Fibroblast of pulmonary artery (primary cell): ENCODE data around the gene TTC7B.

ENCODE experiments used
- DNase-seq: peaks from one replicate; pipeline ENCODE4 v3.0.0-alpha.2; 2010; ENCODE audit warnings: low read depth
- H3K4me3 ChIP-seq: replicated peaks from 2 replicates; pipeline ENCODE4 v1.5.1; 2011; ENCODE audit warnings: low read depth, mild to moderate bottlenecking, control low read depth, low read length, moderate library complexity
- CTCF ChIP-seq: IDR thresholded peaks from 2 replicates; pipeline ENCODE4 v1.5.1; 2011; ENCODE audit warnings: mild to moderate bottlenecking, control low read depth, low read length, inconsistent platforms; ENCODE audit errors: missing control alignments

TTC7B gene

DNA sequence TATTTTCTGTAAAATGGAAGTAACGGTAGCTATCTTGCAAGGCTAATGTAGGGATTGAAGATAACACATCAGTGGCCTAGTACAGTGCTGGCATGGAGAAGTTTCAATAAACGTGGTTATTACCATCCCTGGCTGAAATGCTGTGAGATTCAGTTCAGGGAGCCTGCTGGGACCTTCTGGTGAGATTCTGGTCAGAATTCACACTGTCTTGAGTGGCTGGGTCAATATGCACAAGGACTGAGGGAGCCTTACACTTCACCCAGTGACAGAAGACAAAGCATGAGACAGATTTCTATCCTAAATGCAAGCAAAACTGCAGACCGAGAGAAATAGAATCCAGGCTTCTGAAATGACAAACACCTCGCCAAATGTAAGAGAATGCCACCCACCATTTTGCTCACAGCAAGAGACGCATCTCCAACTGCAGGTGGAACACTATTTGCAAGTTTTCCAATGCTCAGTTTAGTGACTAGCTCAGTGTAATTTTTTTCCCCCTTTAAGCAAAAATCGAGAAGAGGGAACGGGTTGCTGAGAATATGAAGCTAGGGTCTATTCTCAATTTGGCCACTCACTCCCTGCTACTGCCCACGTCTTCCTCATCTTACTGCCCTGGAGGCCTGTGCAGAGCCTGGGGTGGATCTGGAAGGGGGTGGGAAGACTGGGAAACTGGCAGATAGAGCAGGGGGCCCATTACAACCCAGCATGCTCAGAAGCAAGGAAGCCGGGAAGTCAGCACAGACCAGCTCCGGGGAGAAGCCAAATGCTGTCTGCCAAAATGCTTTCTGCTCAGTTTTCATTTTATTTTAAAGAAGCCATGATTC, 201.3 kb downstream of the TTC7B start:
- TF ChIP-seq CTCF: no peak
- no peak overlapping the region for H3K4me3 ChIP-seq
- DNase-seq: no peak

DNA sequence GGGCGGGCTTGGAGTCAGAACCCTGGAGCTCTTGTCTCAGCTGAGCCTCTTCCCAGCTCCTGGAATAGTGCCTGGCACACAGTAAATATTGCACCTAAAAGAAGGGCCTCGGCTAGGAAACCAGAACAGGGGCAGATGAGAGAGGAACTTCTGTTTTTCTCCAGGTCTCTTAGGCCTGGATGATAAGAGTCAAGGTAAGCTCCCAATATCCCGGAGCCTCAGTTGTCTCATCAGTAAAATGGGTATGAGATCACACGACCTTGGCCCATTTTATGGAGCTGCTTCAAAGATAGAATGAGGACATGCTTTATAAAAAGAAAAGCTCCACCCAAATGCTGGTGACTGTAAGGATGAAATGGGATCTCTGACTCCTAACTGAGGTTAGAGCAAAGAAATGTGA, 202.2 kb downstream of the TTC7B start:
- DNase-seq: no peak
- no peak for TF ChIP-seq CTCF
- no peak overlapping the region for H3K4me3 ChIP-seq

DNA sequence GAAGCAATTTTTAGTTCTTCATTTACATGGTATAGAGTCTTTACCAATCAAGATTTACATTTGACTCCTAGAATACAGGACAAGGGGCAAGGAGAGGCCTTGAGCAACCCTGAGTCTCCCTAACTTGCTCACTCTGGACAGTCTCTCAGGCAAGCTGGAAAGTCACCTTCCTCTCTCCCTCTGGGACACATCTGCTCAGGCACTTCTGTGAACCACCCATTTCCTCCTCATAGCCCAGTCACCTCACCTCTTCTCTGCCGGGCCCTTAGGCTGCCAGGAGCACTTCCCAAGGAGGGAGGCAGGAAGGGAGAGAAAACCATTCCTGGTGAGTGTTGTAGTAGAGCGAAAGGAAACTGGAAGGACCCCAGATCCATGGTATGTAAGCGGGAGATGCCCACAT, 202.8 kb downstream of the TTC7B start:
- no peak for TF ChIP-seq CTCF
- H3K4me3 ChIP-seq: no peak overlapping the region
- no peak for DNase-seq

- no peak for DNase-seq
- no peak overlapping the region for H3K4me3 ChIP-seq
- TF ChIP-seq CTCF: no peak
Measured at GRCh38 chr14:90612801-90613200, 203.4 kb downstream of the TTC7B start.

GRCh38 chr14:90611936-90612335, 204.3 kb downstream of the TTC7B start:
- no peak overlapping the region for H3K4me3 ChIP-seq
- DNase-seq: peak; percentile 72
- TF ChIP-seq CTCF: no peak

DNA sequence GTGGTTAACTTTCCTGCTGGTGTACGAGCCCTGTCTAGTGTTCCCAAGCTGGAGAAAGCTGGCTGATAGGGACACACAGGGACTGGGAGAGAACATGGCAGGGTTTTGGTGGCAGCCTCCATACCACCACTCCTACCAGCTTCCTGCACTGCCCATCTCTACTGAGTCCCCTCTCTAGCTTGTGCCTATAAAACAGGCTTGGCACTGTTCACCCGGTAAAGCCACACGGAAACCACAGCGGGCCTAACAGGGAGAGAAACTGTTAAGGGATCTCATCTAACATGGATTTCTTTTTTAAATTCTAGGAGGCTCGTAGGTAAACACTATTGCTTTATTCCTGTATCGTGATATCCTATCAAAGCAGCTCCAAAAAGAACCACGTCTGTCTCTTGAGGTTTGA, 204.7 kb downstream of the TTC7B start:
- no peak for DNase-seq
- no peak for TF ChIP-seq CTCF
- H3K4me3 ChIP-seq: no peak overlapping the region

DNA sequence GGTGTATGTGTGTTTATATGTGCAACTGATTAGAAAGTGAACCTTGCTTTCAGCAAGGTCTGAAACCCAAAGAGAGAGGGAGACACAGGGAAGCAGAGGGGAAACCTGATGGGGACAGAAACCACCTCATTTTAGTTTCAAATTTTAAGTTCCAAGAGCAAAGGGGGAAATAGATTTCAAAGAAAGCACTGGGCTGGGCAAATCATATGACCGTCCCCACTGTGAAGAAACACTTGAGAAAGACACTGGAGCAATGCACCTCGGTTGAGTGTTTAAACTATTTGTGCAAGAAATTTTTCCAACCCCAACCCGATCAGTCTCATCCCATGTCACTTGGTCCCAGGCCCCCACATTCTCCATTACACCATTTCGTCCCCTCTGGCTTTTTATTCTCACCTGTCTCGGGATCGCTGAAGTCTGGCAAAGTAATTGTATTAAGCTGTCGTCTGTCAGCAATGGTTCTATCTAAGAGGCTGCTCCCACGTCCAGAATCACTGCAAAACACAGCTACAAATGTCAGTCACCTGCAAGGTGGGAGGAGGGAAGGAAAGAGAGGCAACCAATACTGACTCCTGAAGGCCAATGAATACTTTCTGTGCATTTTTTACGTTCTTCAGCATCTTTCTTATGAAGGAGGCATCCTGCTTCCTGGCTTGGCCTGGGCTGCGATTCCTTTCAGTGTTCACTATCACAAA, 205.7 kb downstream of the TTC7B start:
- no peak overlapping the region for H3K4me3 ChIP-seq
- DNase-seq: no peak
- no peak for TF ChIP-seq CTCF
